GM12873 (cell line): ENCODE measurements around the gene FASTK.

Experiments used
- TF ChIP-seq, protein P1 (sequence below): IDR thresholded peaks from 2 replicates; pipeline ENCODE4 v1.5.1; 2012; ENCODE audit warnings: low read depth, mild to moderate bottlenecking, moderate library complexity, low read length, control low read depth; ENCODE audit not compliant: insufficient read depth; ENCODE audit errors: missing control alignments

The FASTK gene

DNA sequence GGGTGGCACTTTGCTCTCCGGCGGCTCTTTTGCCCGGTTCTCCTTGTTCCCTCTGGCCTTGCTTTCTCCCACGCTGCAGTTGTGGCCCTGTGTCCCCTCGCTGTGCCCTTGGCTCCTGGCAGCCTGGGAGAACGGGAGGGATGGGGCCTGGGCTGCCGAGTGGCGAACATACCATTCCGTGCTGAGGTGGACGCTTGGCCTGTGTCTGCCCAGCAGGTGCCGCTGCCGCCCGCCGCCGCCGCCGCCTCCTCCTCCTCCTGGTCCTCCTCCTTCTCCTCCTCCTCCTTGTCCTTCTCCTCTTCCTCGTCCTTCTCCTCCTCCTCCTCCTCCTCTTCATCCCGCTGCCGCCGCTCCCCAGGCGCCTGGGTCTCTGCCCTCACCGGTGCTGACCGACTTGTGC lies 41.7 kb upstream of the FASTK start:
- TF ChIP-seq, protein P1, sequence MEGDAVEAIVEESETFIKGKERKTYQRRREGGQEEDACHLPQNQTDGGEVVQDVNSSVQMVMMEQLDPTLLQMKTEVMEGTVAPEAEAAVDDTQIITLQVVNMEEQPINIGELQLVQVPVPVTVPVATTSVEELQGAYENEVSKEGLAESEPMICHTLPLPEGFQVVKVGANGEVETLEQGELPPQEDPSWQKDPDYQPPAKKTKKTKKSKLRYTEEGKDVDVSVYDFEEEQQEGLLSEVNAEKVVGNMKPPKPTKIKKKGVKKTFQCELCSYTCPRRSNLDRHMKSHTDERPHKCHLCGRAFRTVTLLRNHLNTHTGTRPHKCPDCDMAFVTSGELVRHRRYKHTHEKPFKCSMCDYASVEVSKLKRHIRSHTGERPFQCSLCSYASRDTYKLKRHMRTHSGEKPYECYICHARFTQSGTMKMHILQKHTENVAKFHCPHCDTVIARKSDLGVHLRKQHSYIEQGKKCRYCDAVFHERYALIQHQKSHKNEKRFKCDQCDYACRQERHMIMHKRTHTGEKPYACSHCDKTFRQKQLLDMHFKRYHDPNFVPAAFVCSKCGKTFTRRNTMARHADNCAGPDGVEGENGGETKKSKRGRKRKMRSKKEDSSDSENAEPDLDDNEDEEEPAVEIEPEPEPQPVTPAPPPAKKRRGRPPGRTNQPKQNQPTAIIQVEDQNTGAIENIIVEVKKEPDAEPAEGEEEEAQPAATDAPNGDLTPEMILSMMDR: no peak

DNA sequence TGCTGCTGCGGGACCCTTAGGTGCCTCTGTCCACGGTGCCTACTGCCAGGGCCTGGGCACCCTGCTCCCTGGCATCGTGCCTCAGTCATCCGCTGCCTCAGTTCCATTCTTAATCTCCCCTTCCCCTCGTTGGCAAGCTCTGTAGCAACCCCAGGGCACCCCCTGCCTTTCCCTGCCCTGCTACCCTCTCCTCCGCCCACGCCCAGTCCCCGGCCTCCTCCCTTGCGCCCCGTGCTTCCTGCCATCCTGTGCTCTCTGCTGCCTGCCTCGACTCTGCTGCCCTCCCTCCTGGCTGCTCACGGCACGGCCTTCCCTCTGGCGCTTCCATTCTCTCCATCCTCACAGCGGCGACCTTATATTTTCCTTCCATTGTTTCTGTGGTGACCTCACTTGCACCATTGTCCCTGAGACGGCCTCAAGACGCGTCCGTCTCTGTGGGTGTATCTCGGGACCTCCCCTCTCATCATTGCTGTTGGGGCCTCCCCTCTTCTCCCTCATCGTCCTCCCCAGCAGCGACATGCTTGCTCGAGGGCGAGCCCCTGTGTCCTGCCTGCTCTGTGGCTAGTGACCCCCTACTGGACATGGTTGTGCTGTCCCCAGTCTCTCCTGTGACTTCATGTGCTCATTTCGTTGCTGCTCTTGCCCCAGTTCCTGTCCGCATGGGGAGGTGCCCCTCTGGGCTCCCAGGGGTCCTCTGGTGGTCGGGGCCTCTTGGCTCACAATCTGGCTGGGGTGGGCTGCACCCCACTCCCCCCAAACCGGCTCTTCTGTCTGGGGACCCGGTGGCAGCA lies 41.0 kb upstream of the FASTK start:
- TF ChIP-seq, protein P1: no peak

DNA sequence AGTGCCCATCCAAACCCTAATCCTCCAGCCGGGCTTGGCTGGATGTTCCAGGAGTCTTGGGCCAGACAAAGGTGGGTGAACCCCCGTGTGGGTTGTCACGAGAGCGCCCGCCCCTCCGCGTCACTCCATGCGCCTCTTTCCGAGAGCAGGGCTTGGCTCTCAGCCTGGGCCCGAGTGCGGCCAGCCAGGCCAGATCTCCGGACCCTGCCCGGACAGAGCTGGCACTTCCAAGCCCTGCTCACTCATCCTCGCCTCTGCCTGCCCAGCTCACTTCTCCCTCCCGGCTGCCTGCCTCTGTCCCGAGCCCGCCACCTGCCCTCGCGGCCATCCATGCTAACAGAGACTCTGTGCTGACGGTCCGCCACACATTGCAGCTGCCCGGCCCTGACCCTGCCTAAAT lies 40.3 kb upstream of the FASTK start:
- TF ChIP-seq, protein P1: no peak

DNA sequence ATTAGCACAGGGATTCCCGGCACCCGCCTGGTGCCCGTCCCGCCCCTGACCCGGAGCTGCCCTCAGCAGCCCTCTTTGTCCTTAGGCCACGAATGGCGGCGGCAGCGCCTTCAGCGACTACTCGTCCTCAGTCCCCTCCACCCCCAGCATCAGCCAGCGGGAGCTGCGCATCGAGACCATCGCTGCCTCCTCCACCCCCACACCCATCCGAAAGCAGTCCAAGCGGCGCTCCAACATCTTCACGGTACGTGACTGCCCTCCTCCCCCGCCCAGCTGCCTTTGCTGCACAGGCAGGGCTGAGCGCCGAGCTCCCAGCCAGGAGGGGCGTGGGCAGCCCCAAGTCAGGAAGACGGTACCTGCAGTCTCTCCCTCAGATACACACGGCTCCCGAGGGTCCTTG lies 39.3 kb upstream of the FASTK start:
- TF ChIP-seq, protein P1: no peak

DNA sequence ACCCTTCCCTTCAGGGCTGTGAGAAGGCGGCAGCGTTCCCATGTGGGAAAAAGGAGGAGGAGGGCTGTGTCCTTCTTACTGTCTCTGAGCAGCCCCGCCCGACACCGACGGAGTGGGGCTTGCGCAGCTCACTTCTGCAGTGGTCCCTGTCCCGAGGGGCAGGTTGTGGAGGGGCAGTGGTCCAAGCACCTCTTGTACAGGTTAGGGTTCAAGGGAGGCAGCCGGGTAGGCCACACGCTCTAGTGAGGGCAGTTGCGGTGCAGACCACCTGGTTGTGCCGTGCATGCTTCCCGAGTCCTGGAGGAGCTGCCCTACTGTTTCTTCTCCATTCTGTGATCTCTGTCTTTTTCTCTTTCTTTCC lies 38.4 kb upstream of the FASTK start:
- TF ChIP-seq, protein P1: no peak

DNA sequence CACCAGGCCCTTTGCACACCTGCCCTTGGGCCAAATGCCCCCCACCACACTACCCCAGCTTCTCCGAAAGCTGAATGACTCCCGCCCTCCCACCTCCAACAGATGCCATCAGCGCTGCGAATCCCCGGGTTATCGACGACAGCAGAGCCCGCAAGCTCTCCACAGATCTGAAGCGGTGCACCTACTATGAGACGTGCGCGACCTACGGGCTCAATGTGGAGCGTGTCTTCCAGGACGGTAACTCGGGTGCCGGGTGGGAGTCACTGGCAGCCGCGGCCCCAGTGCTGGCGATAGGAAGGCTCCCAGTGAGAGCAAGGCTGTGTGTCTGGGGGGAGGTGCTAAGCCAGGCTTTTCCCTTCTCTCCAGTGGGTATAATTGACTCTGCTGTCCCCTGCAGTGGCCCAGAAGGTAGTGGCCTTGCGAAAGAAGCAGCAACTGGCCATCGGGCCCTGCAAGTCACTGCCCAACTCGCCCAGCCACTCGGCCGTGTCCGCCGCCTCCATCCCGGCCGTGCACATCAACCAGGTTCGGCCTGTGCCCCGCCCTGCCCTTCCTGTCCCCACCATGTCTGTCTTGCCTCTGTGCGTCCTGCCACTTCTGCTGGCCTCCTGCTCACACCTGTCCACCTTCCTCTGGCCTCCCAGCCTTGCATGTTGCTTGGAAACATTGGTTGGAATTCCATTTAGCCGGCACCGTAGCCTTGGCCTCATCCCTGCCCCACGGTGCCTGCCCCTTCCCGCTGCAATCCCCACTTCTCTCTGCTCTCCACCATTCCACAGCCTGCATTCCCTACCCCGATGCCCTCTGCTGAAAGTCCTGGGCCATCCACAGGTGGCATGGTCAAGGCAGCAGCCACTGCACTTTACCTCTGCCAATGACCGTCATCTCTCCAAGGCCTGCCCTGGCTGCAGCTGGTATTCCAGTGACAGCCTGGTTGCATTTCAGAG lies 37.8 kb upstream of the FASTK start:
- TF ChIP-seq, protein P1: no peak

DNA sequence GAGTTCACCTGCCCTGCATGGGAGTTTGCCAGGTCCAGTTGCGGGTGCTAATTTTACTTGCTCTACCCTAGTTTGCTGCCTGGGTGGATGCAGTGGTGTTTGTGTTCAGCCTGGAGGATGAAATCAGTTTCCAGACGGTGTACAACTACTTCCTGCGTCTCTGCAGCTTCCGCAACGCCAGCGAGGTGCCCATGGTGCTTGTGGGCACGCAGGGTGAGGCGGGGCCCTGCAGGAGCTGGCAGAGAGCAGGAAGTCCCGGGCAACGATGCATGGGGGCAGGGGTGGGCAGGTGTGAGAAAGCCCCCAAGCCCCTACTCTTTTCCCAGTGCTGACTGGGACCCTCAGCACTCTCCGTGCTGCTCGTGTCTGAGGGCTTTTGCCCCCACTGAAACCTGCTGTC lies 37.0 kb upstream of the FASTK start:
- TF ChIP-seq, protein P1: no peak
